M059J (cell line): ENCODE measurements around the gene CHPF. TPM values are rescaled to one million over a fixed set of nuclear protein-coding genes. Genes with fewer than 3 reads are reported as not detected.
A peak's percentile ranks its signal among the peaks of the same experiment; 100 is the strongest.

ENCODE experiments used
- DNase-seq: peaks from one replicate; pipeline ENCODE4 v3.0.0-alpha.2; 2012; ENCODE audit warnings: low read depth
- total RNA-seq: library from RNA; depleted of rRNA; stranded (reverse); fragments of >200 nt; shearing (Covaris generic); gene quantifications from 2 replicates; pipeline ENCODE4 v1.2.3, GENCODE V29; 2014; rRNA removed

The CHPF gene
- total RNA-seq, 1 experiment from 2014 or later = 227 TPM

DNA sequence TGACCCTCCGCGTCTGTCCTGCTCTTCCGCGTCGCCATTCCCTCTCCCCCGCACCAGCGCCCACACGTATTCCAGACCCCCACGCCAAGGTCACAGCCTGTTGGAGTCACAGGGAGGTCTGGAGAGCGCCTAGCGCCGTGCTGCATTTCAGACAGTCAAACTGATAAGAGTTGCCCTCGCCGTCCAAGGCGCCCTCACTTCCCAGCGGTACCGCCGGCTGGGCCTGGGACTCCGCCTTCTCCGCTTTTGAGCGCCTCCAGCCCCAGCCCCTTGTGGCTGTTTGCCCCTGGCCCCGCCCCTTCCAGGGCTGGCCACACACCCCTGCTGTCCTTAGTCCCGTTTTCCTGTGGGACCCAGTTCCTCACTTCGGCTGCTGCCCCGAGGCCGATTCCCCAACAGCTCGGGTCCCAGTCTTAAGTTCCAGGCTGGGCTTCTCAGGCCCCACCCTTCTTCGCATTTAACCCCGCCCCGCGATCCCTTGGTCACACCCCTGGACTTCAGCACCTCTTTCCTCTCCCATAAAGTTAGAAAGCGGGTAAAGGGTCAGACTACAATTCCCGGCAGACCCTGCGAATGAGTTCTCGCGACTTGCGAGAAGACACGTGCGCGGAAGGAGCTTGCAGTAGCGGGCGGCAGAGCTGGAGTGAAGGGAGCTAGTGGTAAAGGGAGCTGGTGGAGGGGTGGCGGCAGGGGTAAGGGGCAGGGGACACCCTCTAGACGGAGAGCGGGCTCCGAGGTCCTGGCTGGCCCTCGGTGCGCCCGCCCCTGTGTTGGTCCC lies 45.1 kb downstream of the CHPF start, which contains the start of gene GMPPA:
Gene GMPPA, plus strand, starts transcription at position 612 of the 778 bp plus-strand sequence. CDS start 1,085 bp downstream, outside the sequence.
- DNase-seq = peak; percentile 98

GRCh38 chr2:219497495-219498279 lies 45.9 kb downstream of the CHPF start:
- peak; percentile 86 for DNase-seq

- no peak for DNase-seq
Measured at GRCh38 chr2:219496825-219497494, 46.6 kb downstream of the CHPF start.

DNA sequence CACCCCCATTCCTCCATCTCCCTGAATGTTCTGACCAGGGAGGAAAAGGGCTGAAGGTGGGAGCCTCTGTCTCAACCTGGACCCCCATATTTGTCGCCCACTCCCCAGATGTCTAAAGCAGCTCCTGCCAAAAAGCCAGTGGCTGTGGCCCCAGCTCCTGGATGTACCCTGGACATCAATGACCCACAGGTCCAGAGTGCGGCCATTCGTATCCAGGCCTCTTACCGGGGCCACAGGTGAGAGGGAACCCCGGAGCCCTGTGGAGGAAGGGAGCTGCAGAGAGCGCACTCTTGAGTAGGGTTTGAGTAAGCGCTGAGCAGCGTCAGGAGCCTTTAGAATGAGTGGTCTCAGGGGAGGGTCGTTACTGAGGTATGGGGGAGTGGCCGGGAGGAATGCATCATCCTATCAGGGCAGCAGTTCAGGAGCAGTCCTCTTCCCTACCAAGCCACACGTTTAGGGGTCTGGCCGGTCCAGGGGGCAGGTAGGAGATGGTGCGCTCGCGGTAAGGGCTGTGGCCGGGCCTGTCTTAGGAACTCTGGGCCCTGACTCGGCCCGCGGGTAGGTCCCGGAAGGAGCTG lies 47.3 kb downstream of the CHPF start:
- no peak for DNase-seq

DNA sequence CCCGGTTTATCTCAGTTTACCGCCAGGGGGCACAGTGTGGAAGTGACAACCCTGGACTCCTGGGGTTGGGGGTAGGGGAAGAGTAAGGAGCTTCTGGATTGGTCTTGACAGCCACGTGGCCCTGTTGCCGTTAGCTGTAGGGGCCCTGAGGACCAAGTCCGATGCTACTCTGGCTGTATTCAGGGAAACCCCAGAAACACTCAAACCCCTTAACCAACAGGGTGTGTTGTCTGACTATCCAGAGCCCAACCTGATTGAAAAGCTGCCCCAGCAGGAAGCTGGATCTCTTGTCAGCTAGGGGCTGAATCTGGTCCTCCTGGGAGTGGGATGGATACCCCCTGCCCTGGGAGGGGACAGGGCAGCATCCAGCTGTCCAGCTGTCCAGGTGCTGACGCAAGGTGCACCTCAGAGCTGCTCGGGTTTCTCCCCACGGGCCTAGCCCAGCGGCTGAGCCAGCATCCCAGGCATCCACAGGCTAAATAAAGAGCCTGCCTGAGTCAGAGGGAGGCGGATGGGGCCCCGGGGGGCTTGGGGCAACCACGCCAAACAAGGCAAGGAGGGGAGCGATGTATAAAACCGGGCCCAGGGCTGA lies 48.0 kb downstream of the CHPF start:
- DNase-seq = peak; percentile 66

DNA sequence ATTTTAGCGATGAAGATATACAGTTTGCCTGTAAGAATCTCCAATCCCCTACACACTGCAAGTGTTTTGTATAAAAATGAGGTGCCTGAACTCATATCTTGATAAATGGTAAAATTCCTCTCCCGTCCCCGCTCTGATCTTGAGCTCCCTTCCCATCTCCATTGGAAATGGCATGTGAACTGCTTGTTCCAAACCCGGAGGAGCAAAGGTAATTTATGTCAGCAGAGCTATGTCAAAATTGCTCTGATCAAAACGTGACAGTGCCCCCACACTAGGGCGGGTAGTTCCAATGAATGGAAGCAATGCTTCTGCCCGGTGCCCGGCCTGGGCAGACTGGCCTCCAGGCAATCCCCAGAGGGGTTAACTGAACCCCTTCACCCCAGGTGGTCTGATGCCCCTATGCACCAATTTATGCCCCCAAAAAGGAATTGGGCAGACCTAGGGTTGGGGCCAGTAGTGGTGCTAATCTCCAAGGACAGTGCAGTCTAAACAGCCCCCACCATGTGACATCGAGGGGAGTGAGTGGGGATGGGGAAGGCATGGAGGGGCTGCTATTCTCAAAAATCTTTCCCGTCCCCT lies 48.6 kb downstream of the CHPF start:
- no peak for DNase-seq

DNA sequence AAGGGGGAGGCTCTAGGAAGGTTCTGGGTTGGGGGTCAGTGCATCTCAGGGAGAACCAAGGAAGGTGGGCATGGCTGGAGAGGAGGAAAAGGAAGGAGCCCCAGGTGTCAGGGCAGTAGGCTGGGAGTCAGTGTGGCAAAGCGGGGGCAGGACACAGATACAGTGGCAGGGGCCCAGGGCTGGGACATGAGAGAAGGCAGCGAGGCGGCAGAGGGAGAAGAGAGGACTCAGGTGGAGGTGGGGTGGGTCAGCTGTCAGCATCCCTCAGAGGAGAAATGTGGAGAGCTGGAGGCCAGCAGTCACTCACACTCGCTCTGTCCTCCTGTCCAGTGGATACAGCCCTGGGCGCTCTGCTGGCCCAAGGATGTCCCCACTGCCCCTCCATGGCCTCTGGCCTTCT lies 50.5 kb downstream of the CHPF start:
- no peak for DNase-seq

DNA sequence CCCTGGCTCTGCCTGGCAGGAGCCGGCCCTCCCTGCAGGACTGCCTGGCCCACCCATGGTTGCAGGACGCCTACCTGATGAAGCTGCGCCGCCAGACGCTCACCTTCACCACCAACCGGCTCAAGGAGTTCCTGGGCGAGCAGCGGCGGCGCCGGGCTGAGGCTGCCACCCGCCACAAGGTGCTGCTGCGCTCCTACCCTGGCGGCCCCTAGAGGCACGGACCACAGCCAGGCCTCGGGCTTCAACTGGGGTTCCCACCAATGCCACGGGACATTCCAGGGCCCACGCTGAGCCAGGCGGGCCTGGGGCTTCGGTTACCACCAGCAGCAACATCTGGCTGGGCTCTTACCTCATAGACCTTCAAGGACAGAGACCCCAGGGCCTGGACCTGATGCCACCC lies 51.0 kb downstream of the CHPF start:
- DNase-seq = no peak

DNA sequence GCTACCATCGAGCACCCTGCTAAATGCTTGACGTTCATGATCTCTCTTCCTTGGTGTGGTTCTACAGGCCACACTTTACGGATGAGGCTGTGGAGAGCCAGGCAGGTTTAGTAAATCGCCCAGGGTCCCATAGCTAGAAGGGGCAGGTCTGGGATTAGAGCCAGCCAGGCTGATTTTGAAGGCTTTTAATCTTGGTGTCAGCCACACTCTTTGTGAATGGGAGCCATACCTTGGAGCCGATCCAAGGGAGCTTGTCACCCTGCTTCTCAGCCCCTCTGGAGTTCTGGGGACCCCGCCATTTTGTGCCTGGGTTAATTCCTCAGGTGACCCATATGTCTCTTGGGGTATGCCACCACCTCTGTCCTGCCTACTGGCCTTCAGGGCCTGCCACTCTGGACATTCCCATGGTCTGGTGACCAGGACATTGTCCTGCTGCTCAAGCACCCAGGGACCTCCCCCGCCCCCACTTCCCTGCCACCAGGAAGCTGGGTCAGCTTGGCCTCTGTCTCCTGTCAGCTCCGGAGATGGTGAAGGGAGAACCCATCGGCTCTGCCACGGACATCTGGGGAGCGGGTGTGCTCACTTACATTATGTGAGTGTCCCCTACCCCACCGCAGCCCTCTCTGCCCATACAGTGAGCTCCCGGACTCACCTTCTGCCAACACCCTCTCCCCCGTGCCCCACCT lies 52.2 kb downstream of the CHPF start:
- DNase-seq = no peak

GRCh38 chr2:219490600-219491130 lies 52.9 kb downstream of the CHPF start:
- no peak for DNase-seq

GRCh38 chr2:219490186-219490585 lies 53.4 kb downstream of the CHPF start:
- DNase-seq = no peak

GRCh38 chr2:219489315-219489714 lies 54.3 kb downstream of the CHPF start:
- DNase-seq = no peak

Other genes starting within 250 kb of the CHPF start
- gene PTPRN, start 234.4 kb downstream of the CHPF start, total RNA-seq = 1.1 and 1.7 TPM in 2 replicates
- gene RESP18, start 211.1 kb downstream of the CHPF start, total RNA-seq = not detected in 2 replicates
- gene DNPEP, start 155.9 kb downstream of the CHPF start, total RNA-seq = 75.8 and 88.2 TPM in 2 replicates
- 0.37 TPM in 1 of 2 replicates, not detected in the other for gene DES, start 125.4 kb downstream of the CHPF start, total RNA-seq
- 9.8 and 13.9 TPM in 2 replicates for gene SPEG, start 109.0 kb downstream of the CHPF start, total RNA-seq
- gene GMPPA, start 44.9 kb downstream of the CHPF start, total RNA-seq = 81.6 and 89.2 TPM in 2 replicates
- 0.02 and 0.10 TPM in 2 replicates for gene ASIC4, start 29.3 kb downstream of the CHPF start, total RNA-seq
- gene TMEM198, start 219 bp upstream of the CHPF start, total RNA-seq = 2.5 and 3.5 TPM in 2 replicates
- gene OBSL1, start 27.7 kb upstream of the CHPF start, total RNA-seq = 44.2 and 81.4 TPM in 2 replicates
- 0.12 and 0.20 TPM in 2 replicates for gene INHA, start 28.5 kb upstream of the CHPF start, total RNA-seq
- 6.7 and 16.3 TPM in 2 replicates for gene STK11IP, start 54.0 kb upstream of the CHPF start, total RNA-seq
- gene SLC4A3, start 83.8 kb upstream of the CHPF start, total RNA-seq = 1.2 and 2.6 TPM in 2 replicates